Upper lobe of left lung (tissue), 6 donors: Measurements from ENCODE around the gene NFKBIL1. TPM values are rescaled to one million over a fixed set of nuclear protein-coding genes. Genes with fewer than 3 reads are reported as not detected.

Source experiments
- ATAC-seq, 2 donors: fragments of 200-7000 bp; cut with Tn5 transposase; one replicate each; pipeline ENCODE4 v1.9.1; 2022; ENCODE audit warnings: mild to moderate bottlenecking in 2 of 2, moderate library complexity in 2 of 2; ENCODE audit not compliant: low FRiP score in 2 of 2
- DNase-seq, 2 donors: peaks; one replicate each; pipeline ENCODE4 v3.0.0-alpha.2; 2019 to 2020
- H3K27ac ChIP-seq, 4 donors: fragments of 200-600 bp; sonication (generic); one replicate each; pipeline ENCODE4 v1.5.1; 2016 to 2019
- H3K27me3 ChIP-seq, 4 donors: fragments of 200-600 bp; sonication (generic); one replicate each; pipeline ENCODE4 v1.5.1; 2017 to 2019
- H3K36me3 ChIP-seq, 4 donors: fragments of 200-600 bp; sonication (generic); one replicate each; pipeline ENCODE4 v1.5.1; 2016 to 2019
- H3K4me1 ChIP-seq, 4 donors: fragments of 200-600 bp; sonication (generic); one replicate each; pipeline ENCODE4 v1.5.1; 2018 to 2019
- H3K4me3 ChIP-seq, 4 donors: fragments of 200-600 bp; sonication (generic); one replicate each; pipeline ENCODE4 v1.5.1; 2017 to 2019; ENCODE audit warnings: mild to moderate bottlenecking in 2 of 4, moderate library complexity in 1 of 4
- H3K9me3 ChIP-seq, 4 donors: fragments of 200-600 bp; sonication (generic); one replicate each; pipeline ENCODE4 v1.5.1; 2018 to 2019
- CTCF ChIP-seq, 6 experiments: fragments of 450-650 bp in 4 of 6; fragments of 200-600 bp in 2 of 6; sonication (generic) in 2 of 6; IDR thresholded peaks; one replicate each; pipeline ENCODE4 v1.5.1; 2016 to 2019; ENCODE audit warnings: antibody characterized with exemption in 6 of 6
- EP300 ChIP-seq, 4 donors: sonication (generic); formaldehyde crosslinking; IDR thresholded peaks; one replicate each; pipeline ENCODE4 v1.5.1; 2017; ENCODE audit warnings: antibody characterized with exemption in 4 of 4, control low read depth in 2 of 4
- POLR2A ChIP-seq, 4 donors: fragments of 450-650 bp; IDR thresholded peaks; one replicate each; pipeline ENCODE4 v1.5.1; 2016 to 2017; ENCODE audit warnings: antibody characterized with exemption in 4 of 4, mild to moderate bottlenecking in 2 of 4
- POLR2AphosphoS5 ChIP-seq, 2 donors: sonication (generic); formaldehyde crosslinking; IDR thresholded peaks; one replicate each; pipeline ENCODE4 v1.5.1; 2017; ENCODE audit warnings: antibody characterized with exemption in 2 of 2
- WGBS, 2 donors: methylation state at CpG; one replicate each; pipeline ENCODE4 v1.1.5; 2017 to 2018; 5-methylcytosine and 5-hydroxymethylcytosine counted together
- total RNA-seq, 6 donors: library from RNA; depleted of rRNA in 4 of 6; stranded (reverse); fragments of >200 nt in 4 of 6; gene quantifications; one replicate each; pipeline versions ENCODE4 v1.1.0 to v1.2.1, GENCODE V29; 2016 to 2021
- donor health status: DM: no; HTN: no; CAD: no; lungs with moderate emphysema.
- donor health status: DM: no; HTN: yes; CAD: no; lungs with severe emphysema.

NFKBIL1 gene
- total RNA-seq, 6 donors from 2014 or later = 18.2 to 45.1 (median 23.8) TPM

GRCh38 chr6:31541658-31542521 lies 5.5 kb upstream of the NFKBIL1 start, which contains the start of gene DDX39B:
DDX39B (minus strand) TSS chr6:31542003; CDS start chr6:31540532, 1,471 bp downstream.
- WGBS, 2 donors = 0 to 1% methylated on average over 41 to 43 of the region's 43 CpGs
- peak within 1 kb of the TSS; percentile 60 to 63 (median 62) for H3K4me3 ChIP-seq
- peaks cover 13 to 36% (median 33%) of the 10 kb centered on the region in 4 donors for H3K36me3 ChIP-seq
- peak within 1 kb of the TSS; percentile 89 to 99 (median 94) for H3K27ac ChIP-seq
- ATAC-seq (peak; percentile 95 to 96), DNase-seq (peak; percentile 87 to 96)
- H3K9me3 ChIP-seq = no peaks in the 10 kb centered on the region
- H3K27me3 ChIP-seq = no peaks in the 10 kb centered on the region
- peaks cover 28 to 46% (median 40%) of the 10 kb centered on the region in 4 donors for H3K4me1 ChIP-seq
- peak; percentile 93 to 97 for TF ChIP-seq POLR2AphosphoS5 (IDR thresholded peaks at IDR 0.05)
- peak; percentile 4 to 83 (median 77) for TF ChIP-seq POLR2A (IDR thresholded peaks at IDR 0.05)
- peak in 2 of 6 experiments; percentile 4 to 28 for TF ChIP-seq CTCF (IDR thresholded peaks at IDR 0.05)
- TF ChIP-seq EP300 (IDR thresholded peaks at IDR 0.05) = peak in 1 of 4 donors; percentile 56

- TF ChIP-seq CTCF (IDR thresholded peaks at IDR 0.05) (no peak), EP300 (IDR thresholded peaks at IDR 0.05) (no peak), POLR2A (IDR thresholded peaks at IDR 0.05) (no peak), POLR2AphosphoS5 (IDR thresholded peaks at IDR 0.05) (no peak)
- Histone ChIP-seq H3K9me3 (no peaks in the 10 kb centered on the region), H3K4me3 (no peak overlapping the region), H3K27me3 (no peaks in the 10 kb centered on the region), H3K36me3 (peaks cover 8 to 18% (median 16%) of the 10 kb centered on the region in 4 donors), H3K27ac (no peak overlapping the region), H3K4me1 (peaks cover 37 to 58% (median 47%) of the 10 kb centered on the region in 4 donors)
- 87 to 95% methylated on average over 6 of the region's 6 CpGs for WGBS, 2 donors
- ATAC-seq (no peak), DNase-seq (no peak)
These were observed 3.8 kb upstream of the NFKBIL1 start for GRCh38 chr6:31543639-31544038.

GRCh38 chr6:31544676-31545075 lies 2.7 kb upstream of the NFKBIL1 start:
- WGBS, 2 donors = 79 to 80% methylated on average over 2 of the region's 2 CpGs
- no peak for ATAC-seq
- TF ChIP-seq EP300 (IDR thresholded peaks at IDR 0.05) (no peak), POLR2AphosphoS5 (IDR thresholded peaks at IDR 0.05) (no peak), POLR2A (IDR thresholded peaks at IDR 0.05) (no peak), CTCF (IDR thresholded peaks at IDR 0.05) (no peak)
- Histone ChIP-seq H3K36me3 (peaks cover 5 to 15% (median 8%) of the 10 kb centered on the region in 4 donors), H3K27ac (no peak overlapping the region), H3K4me1 (peaks cover 30 to 50% (median 38%) of the 10 kb centered on the region in 4 donors), H3K4me3 (no peak overlapping the region), H3K9me3 (no peaks in the 10 kb centered on the region), H3K27me3 (no peaks in the 10 kb centered on the region)
- DNase-seq = no peak

- Histone ChIP-seq H3K27ac (no peak overlapping the region), H3K9me3 (no peaks in the 10 kb centered on the region), H3K4me3 (no peak overlapping the region), H3K27me3 (no peaks in the 10 kb centered on the region), H3K36me3 (peaks cover 0 to 14% (median 7%) of the 10 kb centered on the region in 4 donors), H3K4me1 (peaks cover 23 to 44% (median 31%) of the 10 kb centered on the region in 4 donors)
- 85 to 90% methylated on average over 7 of the region's 7 CpGs for WGBS, 2 donors
- TF ChIP-seq POLR2AphosphoS5 (IDR thresholded peaks at IDR 0.05) (no peak), CTCF (IDR thresholded peaks at IDR 0.05) (no peak), POLR2A (IDR thresholded peaks at IDR 0.05) (no peak), EP300 (IDR thresholded peaks at IDR 0.05) (no peak)
- DNase-seq (no peak), ATAC-seq (no peak)
These were observed 2.1 kb upstream of the NFKBIL1 start for GRCh38 chr6:31545291-31545690.
